ENCODE data around the gene C1QTNF5. TPM values are rescaled to one million over a fixed set of nuclear protein-coding genes. Genes with fewer than 3 reads are reported as not detected.

The C1QTNF5 gene
- total RNA-seq, 5 donors from 2014 or later (not counting 1 experiment from before 2014, with no cell fraction given): not detected

GRCh38 chr11:119339589-119340334, 921 bp downstream of the C1QTNF5 start:
- Histone ChIP-seq H3K27me3 (replicated peaks in 1 of 2; ENCODE audit: control insufficient read depth in 2 of 2, extremely low read depth in 1 of 2, insufficient read depth in 2 of 2, low read length in 1 of 2) (peaks cover 6 to 65% of the 10 kb centered on the region in 2 experiments), H3K4me1 (ENCODE audit: control insufficient read depth in 1 of 2, extremely low read depth in 1 of 2, insufficient read depth in 2 of 2, low read length in 2 of 2) (peaks cover 13 to 50% of the 10 kb centered on the region in 2 experiments), H3K27ac (ENCODE audit: low read length) (no peak overlapping the region), H3K9me3 (no peaks in the 10 kb centered on the region), H3K4me3 (ENCODE audit: control insufficient read depth in 1 of 2, extremely low read depth in 1 of 2, low read length in 1 of 2) (peak overlapping the region in 1 of 2 donors; percentile 32), H3K36me3 (ENCODE audit: control insufficient read depth in 2 of 2, extremely low read depth in 1 of 2, insufficient read depth in 1 of 2, low read length in 1 of 2) (peaks cover 2 to 6% of the 10 kb centered on the region in 2 donors)
- H3K27ac Mint-ChIP-seq: no peak overlapping the region
- ATAC-seq (replicated peaks in 1 of 4) (peak in 2 of 4 experiments; percentile 5 to 28), DNase-seq (peak in 2 of 35 experiments; percentile 41 to 53)
- H3K9me3 Mint-ChIP-seq: no peaks in the 10 kb centered on the region
- H3K36me3 Mint-ChIP-seq: peaks cover 7% of the 10 kb centered on the region
- H3K4me1 Mint-ChIP-seq: peaks cover 28 to 41% (median 32%) of the 10 kb centered on the region in 3 donors
- ChIA-PET POLR2A (no interaction called here), CTCF (interaction anchor here in 1 of 2 donors (2.8 kb wide), 1 partner anchor 18 kb away, joined by 10 read pairs; no protein-coding TSS in a partner anchor)
- 18% methylated on average over 73 of the region's 86 CpGs for WGBS (ENCODE audit: insufficient coverage)
- H3K4me3 Mint-ChIP-seq: peak overlapping the region in 2 of 3 donors; percentile 31 to 65
- H3K27me3 Mint-ChIP-seq: peaks cover 18 to 39% of the 10 kb centered on the region in 2 donors

DNA sequence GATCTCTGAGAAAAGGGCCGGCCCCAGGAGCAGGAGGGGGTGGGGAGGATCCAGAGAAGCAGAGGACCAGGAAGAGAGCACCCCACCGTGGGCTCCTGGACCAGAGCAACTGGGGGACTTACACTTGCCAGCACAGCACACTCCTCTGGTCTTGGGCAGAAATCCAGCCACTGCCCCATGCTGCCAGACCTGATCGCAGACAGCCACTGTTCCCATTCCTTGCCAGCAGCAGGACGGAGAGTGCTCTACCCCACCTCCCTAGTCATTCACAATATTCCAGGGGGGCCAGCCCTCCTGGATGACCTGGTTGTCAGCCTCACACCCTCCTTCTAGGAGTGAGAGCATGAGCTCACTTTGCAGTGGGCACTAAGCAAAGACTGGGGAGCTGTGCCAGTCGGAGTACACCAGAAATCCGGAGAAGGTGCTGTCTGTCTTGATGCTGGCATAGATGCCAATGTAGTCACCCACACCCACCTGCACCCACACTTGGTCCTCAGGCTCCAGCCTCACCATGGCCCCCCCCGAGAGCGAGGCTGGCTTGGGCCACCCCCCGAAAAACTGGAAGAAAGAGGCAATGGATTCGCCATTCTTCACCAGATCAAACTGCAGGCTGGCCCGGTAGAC, 1.6 kb downstream of the C1QTNF5 start:
- no peak overlapping the region for H3K27ac ChIP-seq (ENCODE audit: low read length)
- 85% methylated on average over 10 of the region's 11 CpGs for WGBS (ENCODE audit: insufficient coverage)
- peaks cover 6 to 59% of the 10 kb centered on the region in 2 experiments for H3K27me3 ChIP-seq (replicated peaks in 1 of 2; ENCODE audit: control insufficient read depth in 2 of 2, extremely low read depth in 1 of 2, insufficient read depth in 2 of 2, low read length in 1 of 2)
- ChIA-PET CTCF (interaction anchor here (0.6 to 2.8 kb wide), 8 partner anchors 9 to 843 kb away, joined by 3 to 11 read pairs (median 6); no protein-coding TSS in a partner anchor), POLR2A (no interaction called here)
- no peaks in the 10 kb centered on the region for H3K9me3 Mint-ChIP-seq
- peaks cover 18 to 39% of the 10 kb centered on the region in 2 donors for H3K27me3 Mint-ChIP-seq
- peaks cover 2 to 6% of the 10 kb centered on the region in 2 donors for H3K36me3 ChIP-seq (ENCODE audit: control insufficient read depth in 2 of 2, extremely low read depth in 1 of 2, insufficient read depth in 1 of 2, low read length in 1 of 2)
- H3K36me3 Mint-ChIP-seq: peaks cover 7% of the 10 kb centered on the region
- DNase-seq: no peak
- peaks cover 32 to 47% (median 36%) of the 10 kb centered on the region in 3 donors for H3K4me1 Mint-ChIP-seq
- H3K4me1 ChIP-seq (ENCODE audit: control insufficient read depth in 1 of 2, extremely low read depth in 1 of 2, insufficient read depth in 2 of 2, low read length in 2 of 2): peaks cover 14 to 52% of the 10 kb centered on the region in 2 experiments
- peak overlapping the region in 2 of 3 donors; percentile 31 to 65 for H3K4me3 Mint-ChIP-seq
- H3K4me3 ChIP-seq (ENCODE audit: control insufficient read depth in 1 of 2, extremely low read depth in 1 of 2, low read length in 1 of 2): no peak overlapping the region
- no peaks in the 10 kb centered on the region for H3K9me3 ChIP-seq
- no peak for ATAC-seq (replicated peaks in 1 of 4)
- H3K27ac Mint-ChIP-seq: peak overlapping the region in 1 of 2 donors; percentile 27

- Histone ChIP-seq H3K4me3 (ENCODE audit: control insufficient read depth in 1 of 2, extremely low read depth in 1 of 2, low read length in 1 of 2) (no peak overlapping the region), H3K27me3 (replicated peaks in 1 of 2; ENCODE audit: control insufficient read depth in 2 of 2, extremely low read depth in 1 of 2, insufficient read depth in 2 of 2, low read length in 1 of 2) (peaks cover 6 to 53% of the 10 kb centered on the region in 2 experiments), H3K4me1 (ENCODE audit: control insufficient read depth in 1 of 2, extremely low read depth in 1 of 2, insufficient read depth in 2 of 2, low read length in 2 of 2) (peaks cover 14 to 58% of the 10 kb centered on the region in 2 experiments), H3K9me3 (no peaks in the 10 kb centered on the region), H3K27ac (ENCODE audit: low read length) (no peak overlapping the region), H3K36me3 (ENCODE audit: control insufficient read depth in 2 of 2, extremely low read depth in 1 of 2, insufficient read depth in 1 of 2, low read length in 1 of 2) (peaks cover 2 to 6% of the 10 kb centered on the region in 2 donors)
- 38% methylated on average over 10 of the region's 17 CpGs for WGBS (ENCODE audit: insufficient coverage)
- peak in 3 of 4 experiments; percentile 17 to 23 (median 23) for ATAC-seq (replicated peaks in 1 of 4)
- ChIA-PET POLR2A (interaction anchor here (0.5 to 0.6 kb wide), 5 partner anchors 10 to 734 kb away, joined by 5 to 14 read pairs (median 10); no protein-coding TSS in a partner anchor), CTCF (interaction anchor here (0.6 to 2.8 kb wide), 27 partner anchors 9 to 1273 kb away, joined by 3 to 11 read pairs (median 4); partner anchors contain the start of genes CBL (in 2 of the 2) and NLRX1 (in 1 of the 2))
- Mint-ChIP-seq H3K36me3 (peaks cover 7% of the 10 kb centered on the region), H3K9me3 (no peaks in the 10 kb centered on the region), H3K4me3 (peak overlapping the region in 2 of 3 donors; percentile 26 to 65), H3K27me3 (peaks cover 15 to 34% of the 10 kb centered on the region in 2 donors), H3K27ac (no peak overlapping the region), H3K4me1 (peaks cover 38 to 50% (median 40%) of the 10 kb centered on the region in 3 donors)
- DNase-seq: peak in 34 of 35 experiments; percentile 22 to 84 (median 60)
Observed at GRCh38 chr11:119338318-119338890, 2.3 kb downstream of the C1QTNF5 start.

- ChIA-PET CTCF (interaction anchor here (0.5 to 2.8 kb wide), 28 partner anchors 9 to 1274 kb away, joined by 3 to 11 read pairs (median 4); partner anchors contain the start of genes CBL (in 2 of the 2), C2CD2L (in 1 of the 2), MFRP (in 1 of the 2) and NLRX1 (in 1 of the 2)), POLR2A (interaction anchor here (0.6 kb wide), 3 partner anchors 16 to 324 kb away, joined by 3 to 11 read pairs (median 8); no protein-coding TSS in a partner anchor)
- H3K4me1 Mint-ChIP-seq: peaks cover 38 to 55% (median 42%) of the 10 kb centered on the region in 3 donors
- no peak overlapping the region for H3K27ac Mint-ChIP-seq
- peak overlapping the region in 1 of 3 donors; percentile 93 for H3K4me3 Mint-ChIP-seq
- DNase-seq: no peak
- H3K36me3 Mint-ChIP-seq: peaks cover 7% of the 10 kb centered on the region
- WGBS (ENCODE audit: insufficient coverage): 100% methylated on average over 1 of the region's 9 CpGs
- H3K27me3 ChIP-seq (replicated peaks in 1 of 2; ENCODE audit: control insufficient read depth in 2 of 2, extremely low read depth in 1 of 2, insufficient read depth in 2 of 2, low read length in 1 of 2): peaks cover 6 to 47% of the 10 kb centered on the region in 2 experiments
- H3K9me3 ChIP-seq: no peaks in the 10 kb centered on the region
- peaks cover 14 to 58% of the 10 kb centered on the region in 2 experiments for H3K4me1 ChIP-seq (ENCODE audit: control insufficient read depth in 1 of 2, extremely low read depth in 1 of 2, insufficient read depth in 2 of 2, low read length in 2 of 2)
- no peaks in the 10 kb centered on the region for H3K9me3 Mint-ChIP-seq
- ATAC-seq (replicated peaks in 1 of 4): no peak
- H3K27ac ChIP-seq (ENCODE audit: low read length): no peak overlapping the region
- peaks cover 12 to 28% of the 10 kb centered on the region in 2 donors for H3K27me3 Mint-ChIP-seq
- H3K36me3 ChIP-seq (ENCODE audit: control insufficient read depth in 2 of 2, extremely low read depth in 1 of 2, insufficient read depth in 1 of 2, low read length in 1 of 2): peaks cover 2 to 6% of the 10 kb centered on the region in 2 donors
- H3K4me3 ChIP-seq (ENCODE audit: control insufficient read depth in 1 of 2, extremely low read depth in 1 of 2, low read length in 1 of 2): no peak overlapping the region
Observed at GRCh38 chr11:119337581-119338317, 2.9 kb downstream of the C1QTNF5 start.

- ChIA-PET POLR2A (interaction anchor here in 1 of 2 donors (0.6 kb wide), 1 partner anchor 324 kb away, joined by 3 read pairs; no protein-coding TSS in a partner anchor), CTCF (interaction anchor here (0.6 to 2.8 kb wide), 6 partner anchors 10 to 131 kb away, joined by 3 to 10 read pairs (median 4); partner anchors contain the start of genes CBL (in 1 of the 2) and MFRP (in 1 of the 2))
- Mint-ChIP-seq H3K36me3 (peaks cover 7% of the 10 kb centered on the region), H3K27me3 (peaks cover 12 to 24% of the 10 kb centered on the region in 2 donors), H3K4me3 (peak overlapping the region; percentile 60 to 93 (median 74)), H3K9me3 (no peaks in the 10 kb centered on the region), H3K27ac (no peak overlapping the region), H3K4me1 (peaks cover 38 to 57% (median 42%) of the 10 kb centered on the region in 3 donors)
- Histone ChIP-seq H3K27ac (ENCODE audit: low read length) (no peak overlapping the region), H3K4me1 (ENCODE audit: control insufficient read depth in 1 of 2, extremely low read depth in 1 of 2, insufficient read depth in 2 of 2, low read length in 2 of 2) (peaks cover 14 to 58% of the 10 kb centered on the region in 2 experiments), H3K4me3 (ENCODE audit: control insufficient read depth in 1 of 2, extremely low read depth in 1 of 2, low read length in 1 of 2) (no peak overlapping the region), H3K36me3 (ENCODE audit: control insufficient read depth in 2 of 2, extremely low read depth in 1 of 2, insufficient read depth in 1 of 2, low read length in 1 of 2) (peaks cover 2 to 6% of the 10 kb centered on the region in 2 donors), H3K9me3 (no peaks in the 10 kb centered on the region), H3K27me3 (replicated peaks in 1 of 2; ENCODE audit: control insufficient read depth in 2 of 2, extremely low read depth in 1 of 2, insufficient read depth in 2 of 2, low read length in 1 of 2) (peaks cover 6 to 38% of the 10 kb centered on the region in 2 experiments)
- DNase-seq (no peak), ATAC-seq (replicated peaks in 1 of 4) (no peak)
- WGBS (ENCODE audit: insufficient coverage): 95% methylated on average over 6 of the region's 9 CpGs
Observed at GRCh38 chr11:119336744-119337469, 3.8 kb downstream of the C1QTNF5 start.

Data from T-cell (primary cell).